HepG2 (cell line): ENCODE data around the gene DCAF4L1. TPM values are rescaled to one million over a fixed set of nuclear protein-coding genes. Genes with fewer than 3 reads are reported as not detected.

Experiments
- AFF4 ChIP-seq: sonication (generic); formaldehyde crosslinking; IDR thresholded peaks from 2 replicates; pipeline ENCODE4 v1.4.0; 2020; ENCODE audit warnings: missing genetic modification reagents
- ATF7 ChIP-seq, 2 experiments: fragments of 450-650 bp in 1 of 2; sonication (generic) in 1 of 2; formaldehyde crosslinking in 1 of 2; IDR thresholded peaks; 2 replicates each; pipeline versions ENCODE4 v1.4.0 to v1.6.1; 2016 to 2020; ENCODE audit warnings: antibody characterized with exemption in 1 of 2, mild to moderate bottlenecking in 1 of 2, missing genetic modification reagents in 1 of 2
- CENPBD1 ChIP-seq: sonication (generic); formaldehyde crosslinking; IDR thresholded peaks from 2 replicates; pipeline ENCODE4 v1.8.0; 2022; ENCODE audit warnings: missing genetic modification reagents, low read depth, mild to moderate bottlenecking, borderline replicate concordance
- GABPA ChIP-seq, 2 experiments: IDR thresholded peaks; 2 replicates each; pipeline ENCODE4 v1.6.1; 2011 to 2016; ENCODE audit warnings: low read depth in 2 of 2, low read length in 1 of 2, missing biosample characterization in 1 of 2, missing genetic modification characterization in 1 of 2
- HOXA7 ChIP-seq: sonication (generic); formaldehyde crosslinking; IDR thresholded peaks from 2 replicates; pipeline ENCODE4 v1.8.1; 2022; ENCODE audit warnings: mild to moderate bottlenecking, missing genetic modification reagents, moderate library complexity
- LCORL ChIP-seq, 2 experiments: fragments of 450-650 bp in 1 of 2; sonication (generic) in 1 of 2; formaldehyde crosslinking in 1 of 2; IDR thresholded peaks; 2 replicates each; pipeline versions ENCODE4 v1.5.0 to v1.6.1; 2017 to 2020; ENCODE audit warnings: antibody characterized with exemption in 1 of 2, missing genetic modification reagents in 1 of 2
- PHF20 ChIP-seq: sonication (generic); formaldehyde crosslinking; IDR thresholded peaks from 2 replicates; pipeline ENCODE4 v1.5.0; 2020; ENCODE audit warnings: mild to moderate bottlenecking, missing genetic modification reagents
- PRDM15 ChIP-seq: sonication (generic); formaldehyde crosslinking; IDR thresholded peaks from 2 replicates; pipeline ENCODE4 v1.4.0; 2020; ENCODE audit warnings: missing genetic modification reagents
- SRSF9 ChIP-seq: fragments of 200-400 bp; formaldehyde crosslinking; IDR thresholded peaks from 2 replicates; pipeline ENCODE4 v1.6.1; 2018; ENCODE audit warnings: borderline replicate concordance, mild to moderate bottlenecking, low read depth, low read length; ENCODE audit not compliant: insufficient read depth, poor library complexity, severe bottlenecking
- U2AF2 ChIP-seq: fragments of 200-400 bp; formaldehyde crosslinking; IDR thresholded peaks from 2 replicates; pipeline ENCODE4 v1.6.1; 2017; ENCODE audit warnings: low read depth, mild to moderate bottlenecking, low read length
- ZBTB43 ChIP-seq: sonication (generic); formaldehyde crosslinking; conservative IDR thresholded peaks from 2 replicates; pipeline ENCODE4 v1.4.0; 2020; ENCODE audit warnings: missing genetic modification reagents
- ZMYM3 ChIP-seq: sonication (generic); formaldehyde crosslinking; IDR thresholded peaks from 2 replicates; pipeline ENCODE4 v1.5.1; 2020; ENCODE audit warnings: mild to moderate bottlenecking, missing genetic modification reagents
- ZNF552 ChIP-seq: sonication (generic); formaldehyde crosslinking; IDR thresholded peaks from 2 replicates; pipeline ENCODE4 v1.9.0; 2022; ENCODE audit warnings: missing genetic modification reagents, mild to moderate bottlenecking, borderline replicate concordance
- ZNF619 ChIP-seq: sonication (generic); formaldehyde crosslinking; IDR thresholded peaks from 2 replicates; pipeline ENCODE4 v1.4.0; 2020; ENCODE audit warnings: mild to moderate bottlenecking, missing genetic modification reagents
- ZSCAN22 ChIP-seq: sonication (generic); formaldehyde crosslinking; IDR thresholded peaks from 2 replicates; pipeline ENCODE4 v1.4.0; 2020; ENCODE audit warnings: mild to moderate bottlenecking, missing genetic modification reagents
- polyA plus RNA-seq, 8 experiments: library from polyadenylated mRNA; depleted of rRNA in 3 of 8; stranded (reverse) in 7 of 8; unstranded in 1 of 8; fragments of >200 nt; fragmentation: Illumina TruSeq in 4 of 8; extraction: Trizol in 4 of 8; gene quantifications; 2 replicates each; pipeline versions ENCODE4 v1.2.1 to v1.2.3, GENCODE V29; 2011 to 2016; ENCODE audit warnings: low read depth in 4 of 8, missing spikeins in 1 of 8, mixed read lengths in 1 of 8; ENCODE audit not compliant: insufficient read depth in 1 of 8
- total RNA-seq, 5 experiments: library from RNA; depleted of rRNA; stranded (reverse); fragments of >200 nt; fragmentation: Illumina TruSeq; extraction: Trizol; gene quantifications; 2 replicates each; pipeline ENCODE4 v1.2.3, GENCODE V29; 2016; ENCODE audit warnings: low read depth in 1 of 5

The DCAF4L1 gene
- total and polyA plus RNA-seq, 2 of the 13 experiments (the other 11 are each of a cell fraction or from before 2014, with no cell fraction given) = 0.05 to 0.09 TPM

- TF ChIP-seq CENPBD1 (CRISPR knock-in tag) (no peak), ATF7 (IDR thresholded peaks at IDR 0.05) (peak; percentile 87), ATF7 (CRISPR knock-in tag; IDR thresholded peaks at IDR 0.05) (peak; percentile 79; the same call in 1 of the 2 replicates), ZNF552 (CRISPR knock-in tag) (peak; percentile 68; the same call in 1 of the 2 replicates), PRDM15 (CRISPR knock-in tag) (no peak; the same call in 1 of the 2 replicates), SRSF9 (no peak), AFF4 (CRISPR knock-in tag) (no peak), LCORL (IDR thresholded peaks at IDR 0.05) (no peak), LCORL (CRISPR knock-in tag; IDR thresholded peaks at IDR 0.05) (peak; percentile 60; the same call in 1 of the 2 replicates), ZSCAN22 (CRISPR knock-in tag) (no peak), ZBTB43 (CRISPR knock-in tag) (no peak; the same call in 1 of the 2 replicates), ZNF619 (0 out of 2 replicates have a peak, but pooled peaks have one; percentile 28), GABPA (IDR thresholded peaks at IDR 0.05; ENCODE audit: low read depth, low read length) (peak; percentile 93), GABPA (CRISPR knock-in tag; IDR thresholded peaks at IDR 0.05; ENCODE audit: low read depth) (peak; percentile 97), HOXA7 (CRISPR knock-in tag) (no peak), PHF20 (CRISPR knock-in tag) (peak; percentile 93), ZMYM3 (no peak; the same call in 1 of the 2 replicates), U2AF2 (no peak)
Observed at GRCh38 chr4:41990365-41991111, 9.0 kb downstream of the DCAF4L1 start, which contains the start of gene SLC30A9 (continued).
